ENCODE results near the gene ZDHHC7.

ZDHHC7 gene

DNA sequence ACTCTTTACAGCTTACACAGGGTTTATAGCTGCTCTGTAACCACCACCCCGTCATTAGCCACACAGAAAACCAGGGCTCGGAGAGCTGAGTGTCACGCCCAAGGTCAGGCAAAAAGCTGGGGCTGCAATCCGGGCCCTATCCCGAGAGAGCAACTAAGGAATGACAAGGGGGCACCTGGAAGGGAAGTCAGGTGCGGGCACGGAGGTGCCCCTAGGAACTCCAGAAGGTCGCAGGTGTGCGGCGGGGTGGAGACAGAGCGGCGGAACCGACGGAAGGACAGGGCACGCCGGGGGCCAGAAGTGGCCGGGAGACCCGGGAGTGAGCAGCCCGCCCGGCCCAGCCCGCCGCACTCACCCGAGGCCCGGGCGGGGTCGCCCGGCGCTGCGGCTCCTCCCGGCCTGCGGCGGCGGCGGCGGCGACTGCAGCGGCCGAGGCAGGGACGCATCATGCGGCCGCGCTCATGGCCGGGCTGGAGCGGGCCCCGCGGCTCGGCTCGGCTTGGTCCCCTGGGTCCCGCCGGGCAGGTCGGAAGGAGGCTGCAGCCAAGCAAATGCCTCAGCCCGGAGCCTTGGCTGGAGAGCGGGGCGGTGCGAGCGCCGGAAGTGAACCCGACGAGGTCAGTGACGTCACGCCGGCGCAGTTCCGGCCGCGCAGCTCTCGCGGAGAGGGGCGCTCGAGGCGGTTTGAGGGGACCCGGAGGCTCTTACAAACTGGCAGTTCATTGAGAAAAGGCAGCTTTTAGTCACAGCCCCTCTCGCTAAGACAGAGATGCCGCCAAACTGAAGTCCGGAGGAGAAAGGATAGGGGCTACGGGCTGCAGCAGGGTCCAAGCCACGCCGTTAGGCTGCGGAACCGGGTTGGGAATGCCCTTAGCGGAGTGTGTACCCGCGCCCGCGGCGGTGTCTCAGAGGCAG is at the start of gene ZDHHC7:
TSS of gene ZDHHC7 (minus strand) at position 605 of the 915 bp plus-strand sequence. CDS start 20,917 bp downstream, outside the sequence.
- Histone ChIP-seq H3K4me1 (ENCODE audit: low read depth, poor library complexity, severe bottlenecking) (peaks cover 13% of the 10 kb centered on the region), H3K27ac (peak within 1 kb of the TSS; percentile 81), H3K4me2 (peak within 1 kb of the TSS; percentile 95), H3K9ac (peak within 1 kb of the TSS; percentile 79), H3K36me3 (ENCODE audit: insufficient read depth) (no peaks in the 10 kb centered on the region), H4K20me1 (ENCODE audit: insufficient read depth) (no peaks in the 10 kb centered on the region), H2AFZ (ENCODE audit: low read depth) (peak within 1 kb of the TSS; percentile 94), H3K4me3 (IDR thresholded peaks at IDR 0.05; ENCODE audit: insufficient read depth, low read depth, low read length) (no peak within 1 kb of the TSS), H3K79me2 (ENCODE audit: insufficient read depth, low read depth) (peaks cover 39% of the 10 kb centered on the region; the same call in 1 of the 2 replicates), H3K27me3 (ENCODE audit: insufficient read depth, low read depth) (no peaks in the 10 kb centered on the region)
- TF ChIP-seq, protein P1, sequence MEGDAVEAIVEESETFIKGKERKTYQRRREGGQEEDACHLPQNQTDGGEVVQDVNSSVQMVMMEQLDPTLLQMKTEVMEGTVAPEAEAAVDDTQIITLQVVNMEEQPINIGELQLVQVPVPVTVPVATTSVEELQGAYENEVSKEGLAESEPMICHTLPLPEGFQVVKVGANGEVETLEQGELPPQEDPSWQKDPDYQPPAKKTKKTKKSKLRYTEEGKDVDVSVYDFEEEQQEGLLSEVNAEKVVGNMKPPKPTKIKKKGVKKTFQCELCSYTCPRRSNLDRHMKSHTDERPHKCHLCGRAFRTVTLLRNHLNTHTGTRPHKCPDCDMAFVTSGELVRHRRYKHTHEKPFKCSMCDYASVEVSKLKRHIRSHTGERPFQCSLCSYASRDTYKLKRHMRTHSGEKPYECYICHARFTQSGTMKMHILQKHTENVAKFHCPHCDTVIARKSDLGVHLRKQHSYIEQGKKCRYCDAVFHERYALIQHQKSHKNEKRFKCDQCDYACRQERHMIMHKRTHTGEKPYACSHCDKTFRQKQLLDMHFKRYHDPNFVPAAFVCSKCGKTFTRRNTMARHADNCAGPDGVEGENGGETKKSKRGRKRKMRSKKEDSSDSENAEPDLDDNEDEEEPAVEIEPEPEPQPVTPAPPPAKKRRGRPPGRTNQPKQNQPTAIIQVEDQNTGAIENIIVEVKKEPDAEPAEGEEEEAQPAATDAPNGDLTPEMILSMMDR (conservative IDR thresholded peaks at IDR 0.05; ENCODE audit: low read depth, low read length) = no peak

DNA sequence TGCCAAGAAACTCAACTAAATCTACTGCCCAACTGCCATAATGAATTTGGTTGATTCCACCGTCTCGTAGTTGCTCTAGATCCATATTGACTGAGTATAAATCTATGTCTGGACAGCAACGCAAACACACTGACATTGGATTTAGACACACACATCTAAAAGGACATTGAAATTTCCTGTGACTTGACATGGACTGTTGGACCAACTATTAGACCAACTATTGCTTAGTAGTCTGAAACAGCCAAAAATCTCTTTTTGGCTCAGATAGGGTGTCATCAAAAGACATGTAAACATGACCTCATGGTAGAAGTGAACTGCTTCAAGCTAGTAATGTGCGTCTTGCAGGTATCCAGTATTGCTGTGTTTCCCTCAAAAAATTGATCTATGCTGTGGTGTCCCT is 47.6 kb upstream of the ZDHHC7 start:
- Histone ChIP-seq H3K27me3 (ENCODE audit: insufficient read depth, low read depth) (no peaks in the 10 kb centered on the region), H3K79me2 (ENCODE audit: insufficient read depth, low read depth) (no peaks in the 10 kb centered on the region), H3K9ac (no peak overlapping the region), H3K4me2 (no peak overlapping the region), H3K4me1 (ENCODE audit: low read depth, poor library complexity, severe bottlenecking) (peaks cover 14% of the 10 kb centered on the region), H3K27ac (no peak overlapping the region), H4K20me1 (ENCODE audit: insufficient read depth) (no peaks in the 10 kb centered on the region), H3K36me3 (ENCODE audit: insufficient read depth) (no peaks in the 10 kb centered on the region), H2AFZ (ENCODE audit: low read depth) (no peak overlapping the region), H3K4me3 (IDR thresholded peaks at IDR 0.05; ENCODE audit: insufficient read depth, low read depth, low read length) (no peak overlapping the region)
- TF ChIP-seq, protein P1 (conservative IDR thresholded peaks at IDR 0.05; ENCODE audit: low read depth, low read length) = no peak

DNA sequence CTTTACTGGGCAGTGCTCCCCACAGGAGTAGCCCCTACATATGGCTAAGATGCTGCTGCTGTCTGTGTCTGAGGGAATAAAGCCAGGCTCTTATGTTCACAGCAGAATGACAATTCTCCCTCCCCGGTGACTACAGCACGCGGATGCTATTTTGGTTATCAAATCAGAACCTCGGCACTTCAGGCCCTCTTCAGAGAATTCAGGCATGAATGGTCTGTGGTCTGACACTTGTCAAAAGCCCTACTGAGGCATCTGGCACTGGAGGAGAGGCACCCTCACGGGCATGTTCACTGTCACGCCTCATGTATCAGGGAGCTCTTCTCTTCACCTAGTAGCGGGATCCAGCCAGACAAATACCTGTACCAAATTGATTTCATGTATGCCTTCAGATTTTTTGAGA is 46.6 kb upstream of the ZDHHC7 start:
- TF ChIP-seq, protein P1 (conservative IDR thresholded peaks at IDR 0.05; ENCODE audit: low read depth, low read length) = no peak

DNA sequence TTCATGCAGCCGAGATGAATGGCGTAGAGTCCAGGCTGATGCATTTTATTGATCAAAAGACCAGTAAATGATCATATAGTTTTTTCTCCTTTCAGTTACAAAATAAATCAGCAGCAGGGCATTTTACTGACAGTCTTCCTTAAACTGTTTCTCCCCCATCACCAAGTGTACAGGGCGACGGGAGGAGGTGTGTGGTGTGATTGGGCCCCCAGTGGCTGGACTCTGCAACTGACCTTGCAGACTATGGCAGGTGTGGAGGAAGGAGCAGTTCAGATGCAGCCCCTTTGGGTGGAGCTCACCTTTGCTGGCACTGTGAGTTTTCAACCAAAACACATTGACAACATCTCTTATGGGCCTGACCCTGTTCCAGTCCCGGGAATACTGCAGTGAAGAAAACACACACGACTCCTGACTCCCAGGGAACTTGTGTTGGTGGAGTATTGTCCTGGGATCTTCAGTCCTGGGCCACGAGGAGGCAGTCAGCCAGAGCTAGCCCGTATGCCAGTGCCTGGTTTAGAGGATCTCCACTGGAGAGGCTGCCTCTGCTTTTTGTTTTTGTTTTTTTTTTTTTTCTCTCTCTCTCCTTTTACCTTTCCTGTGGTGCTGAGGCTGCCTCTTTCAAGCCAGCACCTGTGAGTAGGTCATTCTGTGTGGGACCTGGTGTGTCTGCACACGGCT is 46.0 kb upstream of the ZDHHC7 start:
- no peak overlapping the region for H3K27ac ChIP-seq
- H3K9ac ChIP-seq = no peak overlapping the region
- no peaks in the 10 kb centered on the region for H3K79me2 ChIP-seq (ENCODE audit: insufficient read depth, low read depth)
- TF ChIP-seq, protein P1 (conservative IDR thresholded peaks at IDR 0.05; ENCODE audit: low read depth, low read length) = no peak
- no peak overlapping the region for H2AFZ ChIP-seq (ENCODE audit: low read depth)
- H3K4me1 ChIP-seq (ENCODE audit: low read depth, poor library complexity, severe bottlenecking) = peaks cover 14% of the 10 kb centered on the region
- no peaks in the 10 kb centered on the region for H3K36me3 ChIP-seq (ENCODE audit: insufficient read depth)
- H3K27me3 ChIP-seq (ENCODE audit: insufficient read depth, low read depth) = no peaks in the 10 kb centered on the region
- H3K4me2 ChIP-seq = no peak overlapping the region
- H3K4me3 ChIP-seq (IDR thresholded peaks at IDR 0.05; ENCODE audit: insufficient read depth, low read depth, low read length) = no peak overlapping the region
- no peaks in the 10 kb centered on the region for H4K20me1 ChIP-seq (ENCODE audit: insufficient read depth)

More for the DNA sequence above, 46.6 kb upstream of the ZDHHC7 start:
- no peak overlapping the region for H3K9ac ChIP-seq
- H3K36me3 ChIP-seq (ENCODE audit: insufficient read depth) = no peaks in the 10 kb centered on the region
- H3K4me3 ChIP-seq (IDR thresholded peaks at IDR 0.05; ENCODE audit: insufficient read depth, low read depth, low read length) = no peak overlapping the region
- H3K79me2 ChIP-seq (ENCODE audit: insufficient read depth, low read depth) = no peaks in the 10 kb centered on the region
- no peak overlapping the region for H3K4me2 ChIP-seq
- H4K20me1 ChIP-seq (ENCODE audit: insufficient read depth) = no peaks in the 10 kb centered on the region
- no peak overlapping the region for H2AFZ ChIP-seq (ENCODE audit: low read depth)
- peaks cover 14% of the 10 kb centered on the region for H3K4me1 ChIP-seq (ENCODE audit: low read depth, poor library complexity, severe bottlenecking)
- no peak overlapping the region for H3K27ac ChIP-seq
- H3K27me3 ChIP-seq (ENCODE audit: insufficient read depth, low read depth) = no peaks in the 10 kb centered on the region

Data from KMS-11 (cell line).